PC-9 (cell line): ENCODE measurements around the gene CASR. TPM values are rescaled to one million over a fixed set of nuclear protein-coding genes. Genes with fewer than 3 reads are reported as not detected.

Source experiments
- BruUV-seq: library from RNA; stranded (reverse); fragments of 400-500 nt; replicated peaks from 2 replicates; lab custom pipeline; 2021; lab: Mats Ljungman, UMichigan
- CTCF ChIA-PET: fragments of 300-600 bp; sonication (Branson Sonifier 250); formaldehyde crosslinking; loops from one replicate; lab custom pipeline; 2022; ENCODE audit warnings: antibody characterized with exemption; lab: Charles Lee
- POLR2A ChIA-PET: fragments of 300-600 bp; sonication (Branson Sonifier 250); formaldehyde crosslinking; loops from one replicate; lab custom pipeline; 2022; ENCODE audit warnings: antibody characterized with exemption; ENCODE audit not compliant: unreplicated experiment; lab: Charles Lee
- DNase-seq, 2 experiments: peaks; one replicate each; pipeline versions ENCODE4 v3.0.0 to v3.0.0-alpha.2; 2015 to 2022; ENCODE audit warnings: mixed read lengths in 1 of 2
- H2AFZ ChIP-seq: fragments of 200-600 bp; sonication (generic); 2 replicates; pipeline ENCODE4 v1.8.1; 2017; ENCODE audit warnings: antibody characterized with exemption
- H3F3A ChIP-seq: fragments of 200-600 bp; sonication (generic); 2 replicates; pipeline ENCODE4 v1.8.1; 2017; ENCODE audit warnings: antibody characterized with exemption, mild to moderate bottlenecking, low read depth; ENCODE audit not compliant: insufficient read depth
- H3K27ac ChIP-seq: fragments of 200-600 bp; sonication (generic); 2 replicates; pipeline ENCODE4 v1.6.1; 2016; ENCODE audit warnings: mixed run types
- H3K27me3 ChIP-seq: fragments of 200-600 bp; sonication (generic); 2 replicates; pipeline ENCODE4 v1.6.1; 2016; ENCODE audit warnings: low read depth, mixed run types; ENCODE audit not compliant: insufficient read depth
- H3K36me3 ChIP-seq: fragments of 200-600 bp; sonication (generic); 2 replicates; pipeline ENCODE4 v1.6.1; 2016; ENCODE audit warnings: low read depth, mixed run types
- H3K4me1 ChIP-seq: fragments of 200-600 bp; sonication (generic); replicated peaks from 2 replicates; pipeline ENCODE4 v1.6.1; 2016; ENCODE audit warnings: mixed run types; ENCODE audit not compliant: insufficient read depth
- H3K4me2 ChIP-seq: fragments of 200-600 bp; sonication (generic); 2 replicates; pipeline ENCODE4 v1.6.1; 2017; ENCODE audit warnings: mixed run types
- H3K4me3 ChIP-seq: fragments of 200-600 bp; sonication (generic); 2 replicates; pipeline ENCODE4 v1.6.1; 2016; ENCODE audit warnings: mixed run types
- H3K79me2 ChIP-seq: fragments of 200-600 bp; sonication (generic); 2 replicates; pipeline ENCODE4 v1.6.1; 2017; ENCODE audit warnings: low read depth, mixed run types
- H3K9me2 ChIP-seq: fragments of 200-600 bp; sonication (generic); 2 replicates; pipeline ENCODE4 v1.8.1; 2017; ENCODE audit warnings: mild to moderate bottlenecking; ENCODE audit not compliant: insufficient read depth
- H3K9me3 ChIP-seq: fragments of 200-600 bp; sonication (generic); 2 replicates; pipeline ENCODE4 v1.8.1; 2016; ENCODE audit warnings: low read depth; ENCODE audit not compliant: insufficient read depth
- H4K20me1 ChIP-seq: fragments of 200-600 bp; sonication (generic); 2 replicates; pipeline ENCODE4 v1.8.1; 2017; ENCODE audit not compliant: insufficient read depth
- EZH2 ChIP-seq: fragments of 200-600 bp; sonication (generic); IDR thresholded peaks from 2 replicates; pipeline ENCODE4 v1.8.0; 2017; ENCODE audit warnings: antibody characterized with exemption, low read depth
- intact Hi-C: fragments of 100-400 bp; cut with micrococcal nuclease; formaldehyde crosslinking; loops from one replicate; pipeline ENCODE4 v1.10.0; 2022; ENCODE audit not compliant: unreplicated experiment
- total RNA-seq: library from RNA; stranded (reverse); gene quantifications from 2 replicates; pipeline ENCODE4 v1.2.3, GENCODE V29; 2021
- TF ChIP-seq, protein P1 (sequence below): fragments of 200-600 bp; sonication (generic); conservative IDR thresholded peaks from 2 replicates; pipeline ENCODE4 v1.6.1; 2017; ENCODE audit warnings: mixed run types, antibody characterized with exemption, mild to moderate bottlenecking, moderate library complexity

The CASR gene
- total RNA-seq, 1 experiment from 2014 or later: not detected

DNA sequence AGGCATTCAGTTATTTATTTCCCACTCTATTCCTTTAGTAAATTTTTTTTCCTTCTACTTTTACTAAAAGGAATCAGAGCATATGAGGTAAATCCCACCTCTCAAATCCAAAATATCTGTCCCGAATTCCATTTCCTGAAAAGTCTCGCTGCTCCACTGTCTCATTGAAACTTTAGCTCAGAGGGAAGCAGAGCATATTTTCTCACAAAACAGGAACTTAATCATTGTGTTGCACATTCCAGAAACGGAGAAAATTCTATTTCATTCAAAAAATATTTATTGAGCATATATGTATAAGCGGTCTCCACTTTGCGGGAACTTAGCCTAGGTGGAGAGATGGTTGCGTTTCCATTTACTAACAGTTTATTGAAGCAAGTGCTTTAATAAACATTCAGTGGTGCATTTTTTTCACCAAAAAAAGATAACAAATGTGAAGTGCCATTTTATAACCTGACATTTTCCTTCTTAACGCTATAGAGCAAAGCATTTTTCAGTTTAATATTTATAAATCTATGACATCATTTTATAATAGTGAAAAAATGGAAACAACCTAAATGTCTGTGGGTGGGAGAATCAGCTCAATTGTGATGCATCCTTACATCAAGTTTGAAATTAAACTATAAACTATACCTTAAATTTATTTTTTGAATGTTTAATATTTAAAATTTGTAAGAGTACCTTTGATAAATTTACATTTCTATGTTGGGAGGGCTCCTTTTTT lies 74.3 kb downstream of the CASR start:
- no peak for TF ChIP-seq EZH2
- TF ChIP-seq, protein P1, sequence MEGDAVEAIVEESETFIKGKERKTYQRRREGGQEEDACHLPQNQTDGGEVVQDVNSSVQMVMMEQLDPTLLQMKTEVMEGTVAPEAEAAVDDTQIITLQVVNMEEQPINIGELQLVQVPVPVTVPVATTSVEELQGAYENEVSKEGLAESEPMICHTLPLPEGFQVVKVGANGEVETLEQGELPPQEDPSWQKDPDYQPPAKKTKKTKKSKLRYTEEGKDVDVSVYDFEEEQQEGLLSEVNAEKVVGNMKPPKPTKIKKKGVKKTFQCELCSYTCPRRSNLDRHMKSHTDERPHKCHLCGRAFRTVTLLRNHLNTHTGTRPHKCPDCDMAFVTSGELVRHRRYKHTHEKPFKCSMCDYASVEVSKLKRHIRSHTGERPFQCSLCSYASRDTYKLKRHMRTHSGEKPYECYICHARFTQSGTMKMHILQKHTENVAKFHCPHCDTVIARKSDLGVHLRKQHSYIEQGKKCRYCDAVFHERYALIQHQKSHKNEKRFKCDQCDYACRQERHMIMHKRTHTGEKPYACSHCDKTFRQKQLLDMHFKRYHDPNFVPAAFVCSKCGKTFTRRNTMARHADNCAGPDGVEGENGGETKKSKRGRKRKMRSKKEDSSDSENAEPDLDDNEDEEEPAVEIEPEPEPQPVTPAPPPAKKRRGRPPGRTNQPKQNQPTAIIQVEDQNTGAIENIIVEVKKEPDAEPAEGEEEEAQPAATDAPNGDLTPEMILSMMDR: no peak
- Histone ChIP-seq H3K4me3 (no peak overlapping the region), H3K4me2 (no peak overlapping the region), H3K4me1 (no peaks in the 10 kb centered on the region), H2AFZ (no peak overlapping the region), H3K79me2 (no peaks in the 10 kb centered on the region), H3K9me2 (peaks cover 3% of the 10 kb centered on the region; the same call in 1 of the 2 replicates), H3F3A (no peaks in the 10 kb centered on the region), H3K27ac (no peak overlapping the region), H4K20me1 (no peaks in the 10 kb centered on the region), H3K27me3 (peaks cover 28% of the 10 kb centered on the region), H3K36me3 (no peaks in the 10 kb centered on the region), H3K9me3 (no peaks in the 10 kb centered on the region)
- ChIA-PET POLR2A (no interaction called here), CTCF (interaction anchor here (0.5 kb wide), 1 partner anchor 156 kb away, joined by 8 read pairs; no protein-coding TSS in a partner anchor)
- DNase-seq: no peak
- intact Hi-C loops: loop anchor here (1.0 to 5.0 kb wide), 3 partner anchors 99 to 999 kb away; no protein-coding TSS in a partner anchor
- no TSS peak for BruUV-seq

- intact Hi-C loops: loop anchor here (1.0 to 5.0 kb wide), 4 partner anchors 98 to 998 kb away; no protein-coding TSS in a partner anchor
- no peak overlapping the region for H3K4me3 ChIP-seq
- ChIA-PET POLR2A (interaction anchor here (0.7 kb wide), 1 partner anchor 591 kb away, joined by 6 read pairs; no protein-coding TSS in a partner anchor), CTCF (interaction anchor here (0.5 to 1.0 kb wide), 3 partner anchors 157 to 712 kb away, joined by 3 to 8 read pairs (median 3); no protein-coding TSS in a partner anchor)
- H3K9me2 ChIP-seq: peaks cover 3% of the 10 kb centered on the region; the same call in 1 of the 2 replicates
- no peak overlapping the region for H2AFZ ChIP-seq
- H3K27ac ChIP-seq: no peak overlapping the region
- no TSS peak for BruUV-seq
- H3K36me3 ChIP-seq: no peaks in the 10 kb centered on the region
- H3K27me3 ChIP-seq: peaks cover 38% of the 10 kb centered on the region
- TF ChIP-seq, protein P1: peak; percentile 65
- TF ChIP-seq EZH2: no peak
- H3K4me1 ChIP-seq: no peaks in the 10 kb centered on the region
- H3K4me2 ChIP-seq: no peak overlapping the region
- no peaks in the 10 kb centered on the region for H3K9me3 ChIP-seq
- DNase-seq: peak; percentile 37 to 57
- no peaks in the 10 kb centered on the region for H4K20me1 ChIP-seq
- H3K79me2 ChIP-seq: no peaks in the 10 kb centered on the region
- H3F3A ChIP-seq: no peaks in the 10 kb centered on the region
Measured at GRCh38 chr3:122258757-122259371, 75.4 kb downstream of the CASR start.

- ChIA-PET CTCF (interaction anchor here (0.5 to 0.6 kb wide), 2 partner anchors 376 to 377 kb away, joined by 4 read pairs; no protein-coding TSS in a partner anchor), POLR2A (no interaction called here)
- Histone ChIP-seq H4K20me1 (no peaks in the 10 kb centered on the region), H3K27ac (no peak overlapping the region), H3K9me3 (no peaks in the 10 kb centered on the region), H3K36me3 (no peaks in the 10 kb centered on the region), H3K9me2 (peaks cover 3% of the 10 kb centered on the region; the same call in 1 of the 2 replicates), H2AFZ (no peak overlapping the region), H3F3A (no peaks in the 10 kb centered on the region), H3K4me1 (no peaks in the 10 kb centered on the region), H3K27me3 (peaks cover 41% of the 10 kb centered on the region), H3K4me3 (no peak overlapping the region), H3K4me2 (no peak overlapping the region), H3K79me2 (no peaks in the 10 kb centered on the region)
- no TSS peak for BruUV-seq
- intact Hi-C loops: no loop called here
- no peak for TF ChIP-seq EZH2
- TF ChIP-seq, protein P1: no peak
- no peak for DNase-seq
Measured at GRCh38 chr3:122260206-122260605, 76.7 kb downstream of the CASR start.
